Measurements from ENCODE around the gene CLIC5. TPM values are rescaled to one million over a fixed set of nuclear protein-coding genes. Genes with fewer than 3 reads are reported as not detected.

CLIC5 gene
- total RNA-seq, 4 donors from 2014 or later, result 18.2 to 128 (median 119) TPM

GRCh38 chr6:45882671-45883070 lies 133.0 kb downstream of the CLIC5 start:
- DNase-seq, result no peak
- Histone ChIP-seq H3K27me3 (no peaks in the 10 kb centered on the region), H3K4me3 (no peak overlapping the region), H3K9me3 (no peaks in the 10 kb centered on the region), H3K36me3 (no peaks in the 10 kb centered on the region), H3K27ac (no peak overlapping the region), H3K4me1 (peaks cover 0 to 9% (median 0%) of the 10 kb centered on the region in 4 donors)
- TF ChIP-seq POLR2A (IDR thresholded peaks at IDR 0.05) (no peak), CTCF (IDR thresholded peaks at IDR 0.05) (no peak)

- TF ChIP-seq POLR2A (IDR thresholded peaks at IDR 0.05) (no peak), CTCF (IDR thresholded peaks at IDR 0.05) (no peak)
- DNase-seq, result no peak
- no peak overlapping the region for H3K27ac ChIP-seq
- H3K4me1 ChIP-seq, result peaks cover 0 to 9% (median 0%) of the 10 kb centered on the region in 4 donors
- no peaks in the 10 kb centered on the region for H3K36me3 ChIP-seq
- H3K4me3 ChIP-seq, result no peak overlapping the region
- no peaks in the 10 kb centered on the region for H3K9me3 ChIP-seq
- no peaks in the 10 kb centered on the region for H3K27me3 ChIP-seq
Observed at GRCh38 chr6:45881705-45882467, 133.8 kb downstream of the CLIC5 start.

DNA sequence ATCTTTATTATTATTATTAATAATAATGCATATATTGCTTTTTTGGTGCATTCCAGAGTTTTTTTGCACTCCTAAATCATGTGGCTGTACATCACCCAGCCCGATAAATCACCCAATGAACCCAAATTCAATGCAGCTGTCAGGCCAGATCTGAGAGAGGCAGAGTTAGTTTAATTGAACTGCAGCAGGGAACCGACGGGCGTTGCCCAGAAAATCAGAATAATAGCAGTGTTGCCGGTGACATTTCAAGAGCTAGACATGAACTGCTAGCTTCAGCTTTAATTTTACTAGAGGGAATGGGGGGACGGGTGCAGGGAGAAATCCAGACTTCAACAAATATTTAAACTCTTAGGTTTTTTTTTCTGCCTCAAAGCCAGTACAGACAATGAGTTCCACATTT lies 135.0 kb downstream of the CLIC5 start:
- DNase-seq, result no peak
- no peak overlapping the region for H3K27ac ChIP-seq

GRCh38 chr6:45880159-45880558 lies 135.5 kb downstream of the CLIC5 start:
- H3K4me3 ChIP-seq, result no peak overlapping the region
- H3K27ac ChIP-seq, result no peak overlapping the region
- H3K9me3 ChIP-seq, result no peaks in the 10 kb centered on the region
- H3K27me3 ChIP-seq, result no peaks in the 10 kb centered on the region
- TF ChIP-seq CTCF (IDR thresholded peaks at IDR 0.05), result no peak
- H3K36me3 ChIP-seq, result no peaks in the 10 kb centered on the region
- peaks cover 0 to 9% (median 0%) of the 10 kb centered on the region in 4 donors for H3K4me1 ChIP-seq
- no peak for DNase-seq

More for the DNA sequence above, 135.0 kb downstream of the CLIC5 start:
- H3K27me3 ChIP-seq, result no peaks in the 10 kb centered on the region
- no peak overlapping the region for H3K4me3 ChIP-seq
- TF ChIP-seq POLR2A (IDR thresholded peaks at IDR 0.05) (no peak), CTCF (IDR thresholded peaks at IDR 0.05) (no peak)
- peaks cover 0 to 9% (median 0%) of the 10 kb centered on the region in 4 donors for H3K4me1 ChIP-seq
- H3K9me3 ChIP-seq, result no peaks in the 10 kb centered on the region
- no peaks in the 10 kb centered on the region for H3K36me3 ChIP-seq

- Histone ChIP-seq H3K9me3 (no peaks in the 10 kb centered on the region), H3K27ac (no peak overlapping the region), H3K4me1 (peaks cover 0 to 9% (median 0%) of the 10 kb centered on the region in 4 donors), H3K36me3 (no peaks in the 10 kb centered on the region), H3K27me3 (no peaks in the 10 kb centered on the region), H3K4me3 (no peak overlapping the region)
- TF ChIP-seq POLR2A (IDR thresholded peaks at IDR 0.05) (no peak), CTCF (IDR thresholded peaks at IDR 0.05) (no peak)
- DNase-seq, result no peak
Observed at GRCh38 chr6:45877970-45878590, 137.6 kb downstream of the CLIC5 start.
